ENCODE results near the gene DHX16.

Gene DHX16

GRCh38 chr6:30612687-30613248 is 60.0 kb downstream of the DHX16 start:
- H3K27ac ChIP-seq, result peak overlapping the region; percentile 95
- no peak for DNase-seq (ENCODE audit: low read depth, low spot score)

- peak overlapping the region; percentile 95 for H3K27ac ChIP-seq
- no peak for DNase-seq (ENCODE audit: low read depth, low spot score)
Observed at GRCh38 chr6:30612213-30612612, 60.6 kb downstream of the DHX16 start.

DNA sequence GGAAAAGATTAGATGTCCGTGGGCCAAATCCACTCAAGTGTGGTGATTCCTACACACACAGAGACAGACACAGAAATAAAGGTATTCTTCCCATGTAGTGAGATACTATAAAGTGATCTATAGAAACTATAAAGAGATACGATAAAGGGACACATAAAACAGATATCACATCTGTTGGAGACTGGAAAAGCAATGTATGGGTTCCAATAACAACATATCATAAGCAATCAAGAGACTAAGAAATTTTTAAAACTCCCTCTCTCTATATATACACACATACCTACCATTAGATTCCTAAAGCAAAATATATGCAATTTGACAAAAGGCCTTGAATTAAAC is 61.0 kb downstream of the DHX16 start:
- no peak for DNase-seq (ENCODE audit: low read depth, low spot score)
- H3K27ac ChIP-seq, result no peak overlapping the region

GRCh38 chr6:30611150-30611855 is 61.5 kb downstream of the DHX16 start:
- H3K27ac ChIP-seq, result no peak overlapping the region
- no peak for DNase-seq (ENCODE audit: low read depth, low spot score)

DNA sequence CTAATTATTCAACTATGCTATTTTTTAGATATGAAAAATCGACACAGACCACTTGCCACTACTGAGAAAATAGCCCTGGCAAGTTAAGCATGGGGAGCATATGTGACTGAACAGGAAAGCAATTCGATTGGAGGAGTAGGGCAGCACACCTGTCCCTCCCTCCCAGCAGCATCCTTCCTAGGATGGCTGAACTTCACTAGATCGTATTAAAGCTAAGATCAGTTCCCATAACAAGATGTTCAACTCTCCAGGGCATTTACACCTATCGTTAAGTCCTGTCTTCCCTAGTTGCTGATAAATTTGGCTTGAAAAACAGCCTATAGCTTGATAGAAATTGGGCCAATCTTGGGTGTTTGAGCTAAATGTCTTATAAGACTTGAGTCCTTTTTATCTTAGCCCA is 62.7 kb downstream of the DHX16 start:
- no peak overlapping the region for H3K27ac ChIP-seq
- no peak for DNase-seq (ENCODE audit: low read depth, low spot score)

GRCh38 chr6:30603961-30604360 is 68.8 kb downstream of the DHX16 start:
- no peak overlapping the region for H3K27ac ChIP-seq
- DNase-seq (ENCODE audit: low read depth, low spot score), result no peak
